Measurements from ENCODE around the gene METRNL. TPM values are rescaled to one million over a fixed set of nuclear protein-coding genes. Genes with fewer than 3 reads are reported as not detected.
"Not testable (repeated sequence)": the region's sequence is repeated elsewhere in the genome, so short reads cannot be mapped to it uniquely, and the experiment has no call there.

Gene METRNL
- total and polyA plus RNA-seq, 4 donors, result 0.67 to 9.0 (median 8.6) TPM

- WGBS, result 97% methylated on average over 12 of the region's 12 CpGs
- no peak for DNase-seq (ENCODE audit: low spot score)
- peaks cover 0 to 7% (median 3%) of the 10 kb centered on the region in 4 donors for H3K36me3 ChIP-seq (ENCODE audit: control insufficient read depth in 4 of 4, insufficient read depth in 3 of 4, low read depth in 1 of 4, low read length in 3 of 4)
- H3K27me3 ChIP-seq (ENCODE audit: control insufficient read depth in 4 of 4, insufficient read depth in 4 of 4, low read length in 3 of 4), result no peaks in the 10 kb centered on the region
- TF ChIP-seq EGR1 (IDR thresholded peaks at IDR 0.05; ENCODE audit: low read depth in 2 of 2) (no peak), ZBTB33 (IDR thresholded peaks at IDR 0.05) (no peak), REST (IDR thresholded peaks at IDR 0.05) (no peak), FOXA2 (IDR thresholded peaks at IDR 0.05) (no peak), HNF4A (conservative IDR thresholded peaks at IDR 0.05) (no peak), JUND (IDR thresholded peaks at IDR 0.05) (no peak), RXRA (IDR thresholded peaks at IDR 0.05) (no peak), NR2F2 (IDR thresholded peaks at IDR 0.05) (no peak), CTCF (IDR thresholded peaks at IDR 0.05; ENCODE audit: low read depth, low read length, missing input control) (no peak), RAD21 (IDR thresholded peaks at IDR 0.05) (no peak), SP1 (IDR thresholded peaks at IDR 0.05) (no peak), GABPA (IDR thresholded peaks at IDR 0.05 in 1 of 2, conservative IDR thresholded peaks at IDR 0.05 in 1 of 2) (no peak), MAX (IDR thresholded peaks at IDR 0.05) (no peak), HNF4G (IDR thresholded peaks at IDR 0.05) (no peak), YY1 (IDR thresholded peaks at IDR 0.05) (no peak)
- no peak overlapping the region for H3K9ac ChIP-seq (ENCODE audit: low read depth in 1 of 2, low read length in 2 of 2)
- peaks cover 0 to 3% (median under 1%) of the 10 kb centered on the region in 4 donors for H3K9me3 ChIP-seq (ENCODE audit: control insufficient read depth in 4 of 4, low read length in 3 of 4)
- no peak overlapping the region for H3K4me3 ChIP-seq (ENCODE audit: low read depth in 1 of 3, low read length in 3 of 3)
- no peak overlapping the region for H3K27ac ChIP-seq (ENCODE audit: low read depth in 1 of 2, low read length in 2 of 2)
- peaks cover 0 to 4% (median 0%) of the 10 kb centered on the region in 4 donors for H3K4me1 ChIP-seq (ENCODE audit: control insufficient read depth in 4 of 4, insufficient read depth in 4 of 4, low read length in 3 of 4)
Observed at GRCh38 chr17:83046448-83047181, 32.8 kb upstream of the METRNL start.

- peaks cover 0 to 5% (median 3%) of the 10 kb centered on the region in 4 donors for H3K4me1 ChIP-seq (ENCODE audit: control insufficient read depth in 4 of 4, insufficient read depth in 4 of 4, low read length in 3 of 4)
- TF ChIP-seq ATF3 (IDR thresholded peaks at IDR 0.05) (no peak), GABPA (IDR thresholded peaks at IDR 0.05 in 1 of 2, conservative IDR thresholded peaks at IDR 0.05 in 1 of 2) (no peak)
- WGBS, result 79% methylated on average over 2 of the region's 2 CpGs
- H3K4me3 ChIP-seq (ENCODE audit: low read depth in 1 of 3, low read length in 3 of 3), result no peak overlapping the region
- H3K9ac ChIP-seq (ENCODE audit: low read depth in 1 of 2, low read length in 2 of 2), result no peak overlapping the region
- H3K27me3 ChIP-seq (ENCODE audit: control insufficient read depth in 4 of 4, insufficient read depth in 4 of 4, low read length in 3 of 4), result no peaks in the 10 kb centered on the region
- peaks cover 0 to 6% (median 2%) of the 10 kb centered on the region in 4 donors for H3K36me3 ChIP-seq (ENCODE audit: control insufficient read depth in 4 of 4, insufficient read depth in 3 of 4, low read depth in 1 of 4, low read length in 3 of 4)
- H3K9me3 ChIP-seq (ENCODE audit: control insufficient read depth in 4 of 4, low read length in 3 of 4), result peaks cover 0 to under 1% (median 0%) of the 10 kb centered on the region in 4 donors
- no peak overlapping the region for H3K27ac ChIP-seq (ENCODE audit: low read depth in 1 of 2, low read length in 2 of 2)
- DNase-seq (ENCODE audit: low spot score), result no peak
Observed at GRCh38 chr17:83047182-83047478, 32.3 kb upstream of the METRNL start.

GRCh38 chr17:83047818-83048475 lies 31.5 kb upstream of the METRNL start:
- H3K4me3 ChIP-seq (ENCODE audit: low read depth in 1 of 3, low read length in 3 of 3); H3K9me3 ChIP-seq (ENCODE audit: control insufficient read depth in 4 of 4, low read length in 3 of 4); H3K4me1 ChIP-seq (ENCODE audit: control insufficient read depth in 4 of 4, insufficient read depth in 4 of 4, low read length in 3 of 4); H3K27me3 ChIP-seq (ENCODE audit: control insufficient read depth in 4 of 4, insufficient read depth in 4 of 4, low read length in 3 of 4); H3K36me3 ChIP-seq (ENCODE audit: control insufficient read depth in 4 of 4, insufficient read depth in 3 of 4, low read depth in 1 of 4, low read length in 3 of 4); DNase-seq (ENCODE audit: low spot score); H3K9ac ChIP-seq (ENCODE audit: low read depth in 1 of 2, low read length in 2 of 2): not testable (repeated sequence)
- 85% methylated on average over 12 of the region's 12 CpGs for WGBS
- peak overlapping the region; percentile 49 to 68 for H3K27ac ChIP-seq (ENCODE audit: low read depth in 1 of 2, low read length in 2 of 2)
